ENCODE results near the gene TPGS1. TPM values are rescaled to one million over a fixed set of nuclear protein-coding genes. Genes with fewer than 3 reads are reported as not detected.

Gene TPGS1
- total RNA-seq, 4 donors from 2014 or later = 12.6 to 37.5 (median 29.9) TPM

DNA sequence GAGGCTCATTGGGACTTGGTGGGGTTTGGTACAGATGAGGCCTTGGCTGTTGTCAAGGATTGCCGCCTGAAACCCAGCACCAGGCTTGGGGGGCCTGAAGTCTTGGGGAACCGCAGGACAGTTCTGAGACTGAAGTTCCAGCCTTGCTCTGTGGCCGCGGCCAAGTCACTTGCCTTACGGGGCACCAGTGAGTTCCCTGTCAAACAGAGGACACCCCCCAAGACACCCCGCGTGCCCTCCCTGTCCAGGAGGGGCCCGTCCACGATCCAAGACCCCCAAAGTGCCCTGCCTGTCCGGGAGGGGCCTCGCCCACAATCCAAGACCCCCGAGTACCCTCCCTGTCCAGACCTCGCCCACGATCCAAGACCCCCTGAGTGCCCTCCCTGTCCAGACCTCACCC, 26.8 kb downstream of the TPGS1 start:
- TF ChIP-seq POLR2A (IDR thresholded peaks at IDR 0.05) = no peak
- TF ChIP-seq, protein P1, sequence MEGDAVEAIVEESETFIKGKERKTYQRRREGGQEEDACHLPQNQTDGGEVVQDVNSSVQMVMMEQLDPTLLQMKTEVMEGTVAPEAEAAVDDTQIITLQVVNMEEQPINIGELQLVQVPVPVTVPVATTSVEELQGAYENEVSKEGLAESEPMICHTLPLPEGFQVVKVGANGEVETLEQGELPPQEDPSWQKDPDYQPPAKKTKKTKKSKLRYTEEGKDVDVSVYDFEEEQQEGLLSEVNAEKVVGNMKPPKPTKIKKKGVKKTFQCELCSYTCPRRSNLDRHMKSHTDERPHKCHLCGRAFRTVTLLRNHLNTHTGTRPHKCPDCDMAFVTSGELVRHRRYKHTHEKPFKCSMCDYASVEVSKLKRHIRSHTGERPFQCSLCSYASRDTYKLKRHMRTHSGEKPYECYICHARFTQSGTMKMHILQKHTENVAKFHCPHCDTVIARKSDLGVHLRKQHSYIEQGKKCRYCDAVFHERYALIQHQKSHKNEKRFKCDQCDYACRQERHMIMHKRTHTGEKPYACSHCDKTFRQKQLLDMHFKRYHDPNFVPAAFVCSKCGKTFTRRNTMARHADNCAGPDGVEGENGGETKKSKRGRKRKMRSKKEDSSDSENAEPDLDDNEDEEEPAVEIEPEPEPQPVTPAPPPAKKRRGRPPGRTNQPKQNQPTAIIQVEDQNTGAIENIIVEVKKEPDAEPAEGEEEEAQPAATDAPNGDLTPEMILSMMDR (IDR thresholded peaks at IDR 0.05) = no peak
- no peak for DNase-seq
- intact Hi-C loops (cut with DNase I; ENCODE audit: low total_unique reads) = no loop called here
- H3K27me3 ChIP-seq = no peaks in the 10 kb centered on the region
- H3K27ac ChIP-seq = peak overlapping the region; percentile 90 to 93
- H3K4me1 ChIP-seq = peaks cover 0 to 23% of the 10 kb centered on the region in 2 donors
- H3K36me3 ChIP-seq = no peaks in the 10 kb centered on the region
- no peaks in the 10 kb centered on the region for H3K9me3 ChIP-seq
- H3K4me3 ChIP-seq = no peak overlapping the region

DNA sequence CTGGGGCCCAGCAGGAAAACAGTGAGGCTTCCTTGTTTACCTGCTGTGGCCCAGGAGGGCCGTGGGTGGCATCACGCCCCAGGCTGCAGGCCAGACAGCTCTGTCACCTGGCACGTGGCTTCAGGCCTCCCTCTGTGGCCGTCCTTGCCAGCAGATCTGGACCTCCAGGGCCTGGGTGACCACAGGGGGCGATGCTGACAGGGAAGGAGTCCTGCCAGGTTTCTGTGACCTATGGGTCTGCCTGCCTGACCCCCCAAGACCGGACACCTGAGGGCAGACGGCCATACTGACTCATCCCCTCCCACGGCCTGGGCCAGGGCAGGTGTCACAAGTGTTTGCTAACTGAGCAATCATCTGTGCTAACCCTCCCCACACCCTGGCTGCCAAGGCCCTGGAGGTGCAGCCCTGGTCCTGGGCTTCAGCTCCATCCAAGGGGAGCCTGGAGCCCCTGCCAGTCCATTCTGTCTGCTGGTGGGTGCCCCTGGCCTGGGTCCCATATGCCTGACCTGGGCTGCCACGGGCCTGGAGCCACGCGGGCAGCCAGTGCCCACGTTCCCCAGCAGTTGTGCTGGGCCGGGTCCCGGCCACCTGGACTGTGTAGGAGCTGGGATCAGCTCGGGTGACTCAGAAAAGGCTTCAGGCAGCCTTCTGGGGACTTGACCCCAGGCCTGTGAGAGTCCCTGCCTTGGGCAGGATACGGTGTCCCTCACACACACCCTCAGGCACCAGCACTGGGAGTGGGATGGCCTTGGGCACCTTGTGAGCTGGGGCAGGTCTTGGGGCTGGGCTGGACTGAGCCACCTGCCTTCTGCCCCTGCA, 27.9 kb downstream of the TPGS1 start:
- Histone ChIP-seq H3K4me3 (no peak overlapping the region), H3K4me1 (peaks cover 0 to 23% of the 10 kb centered on the region in 2 donors), H3K9me3 (no peaks in the 10 kb centered on the region), H3K27ac (no peak overlapping the region), H3K36me3 (no peaks in the 10 kb centered on the region), H3K27me3 (no peaks in the 10 kb centered on the region)
- no peak for DNase-seq
- TF ChIP-seq, protein P1 (IDR thresholded peaks at IDR 0.05) = no peak
- no peak for TF ChIP-seq POLR2A (IDR thresholded peaks at IDR 0.05)
- intact Hi-C loops (cut with DNase I; ENCODE audit: low total_unique reads) = no loop called here

DNA sequence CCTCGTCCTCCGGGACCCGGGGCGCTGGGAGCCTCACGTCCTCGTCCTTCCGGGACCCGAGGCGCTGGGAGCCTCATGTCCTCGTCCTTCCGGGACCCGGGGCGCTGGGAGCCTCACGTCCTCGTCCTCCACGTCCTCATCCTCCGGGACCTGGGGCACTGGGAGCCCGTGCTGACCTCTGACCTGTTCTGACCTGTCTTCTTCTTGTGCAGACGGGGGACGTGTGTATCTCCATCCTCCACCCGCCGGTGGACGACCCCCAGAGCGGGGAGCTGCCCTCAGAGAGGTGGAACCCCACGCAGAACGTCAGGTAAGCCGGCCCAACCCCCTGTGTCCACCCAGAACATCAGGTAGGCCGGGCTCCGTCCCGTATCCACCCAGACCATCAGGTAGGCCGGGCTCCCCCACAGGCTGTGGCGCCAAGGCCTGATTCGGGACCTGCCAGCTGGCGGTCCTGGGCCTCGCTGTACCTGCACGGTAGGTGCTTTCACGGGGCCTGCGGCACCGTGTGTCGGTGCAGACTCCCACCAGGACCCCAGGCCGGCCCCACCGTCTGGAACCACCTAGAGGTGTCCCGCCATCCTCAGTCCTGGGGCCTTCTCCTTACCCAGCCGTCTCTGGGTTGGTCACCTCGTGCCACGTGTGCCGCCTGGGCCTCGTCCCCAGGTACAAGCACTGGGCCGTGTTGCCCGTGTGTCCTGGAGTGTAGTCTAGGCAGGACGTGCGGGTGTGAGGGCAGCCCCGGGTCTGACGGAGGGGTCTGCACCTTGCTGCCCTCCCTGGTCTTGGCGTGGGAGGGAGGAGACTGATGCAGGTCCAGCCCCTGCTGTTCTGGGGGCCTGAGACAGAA, 29.0 kb downstream of the TPGS1 start:
- TF ChIP-seq POLR2A (IDR thresholded peaks at IDR 0.05) = no peak
- TF ChIP-seq, protein P1 (IDR thresholded peaks at IDR 0.05) = no peak
- intact Hi-C loops (cut with DNase I; ENCODE audit: low total_unique reads) = no loop called here
- H3K4me3 ChIP-seq = no peak overlapping the region
- no peaks in the 10 kb centered on the region for H3K9me3 ChIP-seq
- peaks cover 0 to 23% of the 10 kb centered on the region in 2 donors for H3K4me1 ChIP-seq
- H3K36me3 ChIP-seq = no peaks in the 10 kb centered on the region
- H3K27ac ChIP-seq = no peak overlapping the region
- DNase-seq = no peak
- H3K27me3 ChIP-seq = no peaks in the 10 kb centered on the region

DNA sequence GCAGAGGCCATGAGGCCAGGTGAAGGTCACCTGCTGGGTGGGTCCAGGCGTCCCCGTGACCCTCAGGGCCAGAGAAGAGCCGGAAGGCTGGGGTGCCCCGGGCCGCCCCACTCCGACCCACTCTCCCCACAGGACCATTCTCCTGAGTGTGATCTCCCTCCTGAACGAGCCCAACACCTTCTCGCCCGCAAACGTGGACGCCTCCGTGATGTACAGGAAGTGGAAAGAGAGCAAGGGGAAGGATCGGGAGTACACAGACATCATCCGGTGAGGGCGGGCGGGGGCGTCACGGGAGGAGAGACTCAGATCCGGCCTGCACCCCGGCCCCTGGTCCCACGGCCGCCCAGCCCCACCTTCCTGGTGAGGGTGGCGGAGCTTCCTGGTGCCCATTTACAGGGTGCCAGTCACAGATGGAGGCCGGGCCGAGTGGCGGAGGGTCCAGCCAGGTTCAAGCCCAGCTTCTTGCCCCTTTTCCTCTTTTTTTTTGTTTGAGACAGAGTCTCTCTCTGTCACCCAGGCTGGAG, 29.6 kb downstream of the TPGS1 start:
- Histone ChIP-seq H3K27me3 (no peaks in the 10 kb centered on the region), H3K4me1 (peaks cover 0 to 23% of the 10 kb centered on the region in 2 donors), H3K36me3 (no peaks in the 10 kb centered on the region), H3K27ac (no peak overlapping the region), H3K4me3 (no peak overlapping the region), H3K9me3 (no peaks in the 10 kb centered on the region)
- intact Hi-C loops (cut with DNase I; ENCODE audit: low total_unique reads) = no loop called here
- TF ChIP-seq POLR2A (IDR thresholded peaks at IDR 0.05) = no peak
- TF ChIP-seq, protein P1 (IDR thresholded peaks at IDR 0.05) = no peak
- DNase-seq = no peak
